ENCODE results near the gene FXYD1. TPM values are rescaled to one million over a fixed set of nuclear protein-coding genes. Genes with fewer than 3 reads are reported as not detected.

FXYD1 gene
- total and polyA plus RNA-seq, 2 of the 8 experiments (the other 6 are each of a cell fraction or from before 2014, with no cell fraction given): 1.6 to 8.1 TPM

GRCh38 chr19:35168196-35168595 is 29.6 kb downstream of the FXYD1 start:
- Histone ChIP-seq H4K8ac (ENCODE audit: extremely low read depth, insufficient read depth, low read length) (no peak overlapping the region), H2BK5ac (ENCODE audit: low read depth, low read length) (no peak overlapping the region), H4K20me1 (replicated peaks in 1 of 2; ENCODE audit: control insufficient read depth in 1 of 2, insufficient read depth in 2 of 2, low read length in 2 of 2) (no peaks in the 10 kb centered on the region), H2BK15ac (ENCODE audit: low read length) (no peak overlapping the region), H3K56ac (replicated peaks; ENCODE audit: insufficient read length, low read depth, low read length) (no peak overlapping the region), H3K23ac (ENCODE audit: insufficient read length) (no peak overlapping the region), H3K14ac (ENCODE audit: insufficient read length) (no peak overlapping the region), H3K27me3 (replicated peaks in 1 of 4; ENCODE audit: control insufficient read depth in 3 of 4, extremely low read depth in 1 of 4, insufficient read depth in 3 of 4, low read length in 3 of 4) (no peaks in the 10 kb centered on the region), H2AK5ac (ENCODE audit: low read depth, low read length) (no peak overlapping the region), H3K27ac (ENCODE audit: low read depth, low read length) (no peak overlapping the region), H3K23me2 (ENCODE audit: low read depth, low read length) (no peaks in the 10 kb centered on the region), H3K9me3 (ENCODE audit: insufficient read depth in 2 of 2, low read depth in 1 of 2, low read length in 1 of 2) (0 out of 4 replicates have a peak, but pooled peaks cover 0 to 2% of the 10 kb centered on the region in 2 experiments), H2BK12ac (ENCODE audit: low read depth, low read length) (no peak overlapping the region), H4K5ac (ENCODE audit: insufficient read length, low read depth, low read length) (no peak overlapping the region), H3K9ac (replicated peaks in 1 of 4; ENCODE audit: extremely low read depth in 1 of 4, low read depth in 3 of 4, low read length in 3 of 4) (no peak overlapping the region), H2BK20ac (ENCODE audit: low read length) (no peak overlapping the region), H3K79me2 (ENCODE audit: control insufficient read depth in 1 of 2, insufficient read depth in 2 of 2, low read length in 2 of 2) (no peaks in the 10 kb centered on the region), H3K4me1 (replicated peaks in 1 of 4; ENCODE audit: control insufficient read depth in 3 of 4, insufficient read depth in 4 of 4, low read length in 3 of 4) (no peaks in the 10 kb centered on the region), H2BK120ac (replicated peaks; ENCODE audit: low read depth, low read length) (no peak overlapping the region), H3K18ac (ENCODE audit: extremely low read depth, low read length) (no peak overlapping the region), H3K79me1 (ENCODE audit: low read depth, low read length) (no peaks in the 10 kb centered on the region; the same call in 1 of the 2 replicates), H3K4me3 (ENCODE audit: extremely low read depth in 1 of 4, insufficient read depth in 2 of 4, low read depth in 3 of 4, low read length in 4 of 4) (no peak overlapping the region), H3K4me2 (ENCODE audit: insufficient read depth in 1 of 2, low read depth in 2 of 2, low read length in 2 of 2) (no peak overlapping the region), H3K36me3 (ENCODE audit: control insufficient read depth in 2 of 4, insufficient read depth in 4 of 4, low read length in 3 of 4) (peaks cover 5 to 37% (median 28%) of the 10 kb centered on the region in 4 experiments; a peak in 7 of 8 replicates), H3K4ac (replicated peaks; ENCODE audit: insufficient read length, low read depth, low read length) (no peak overlapping the region), H2AFZ (ENCODE audit: low read length) (no peak overlapping the region), H4K91ac (replicated peaks; ENCODE audit: insufficient read length, low read length) (no peak overlapping the region)
- TF ChIP-seq ASH2L (IDR thresholded peaks at IDR 0.05; ENCODE audit: low read length): no peak
- no peak for TF ChIP-seq SIN3A (conservative IDR thresholded peaks at IDR 0.05 in 1 of 2, IDR thresholded peaks at IDR 0.05 in 1 of 2; ENCODE audit: low read depth in 1 of 2, low read length in 2 of 2)
- WGBS, 2 experiments (ENCODE audit: extremely low coverage in 1 of 2, insufficient coverage in 1 of 2, insufficient read length in 1 of 2, insufficient replicate concordance in 2 of 2, low coverage in 1 of 2, low lambda C conversion rate in 2 of 2, missing lambda C conversion rate in 1 of 2): 85% methylated on average over 3 of the region's 3 CpGs; no CpG with 5 or more reads in 1 of the 2 experiments
- no peak for DNase-seq (ENCODE audit: low read depth in 1 of 2, low spot score in 2 of 2)
- POLR2A ChIA-PET (ENCODE audit: partially characterized antibody): interaction anchor here (0.6 to 1.9 kb wide), 7 partner anchors 9 to 96 kb away, joined by 3 to 8 read pairs (median 4); no protein-coding TSS in a partner anchor
- FAIRE-seq: no peak
- CTCF ChIA-PET (ENCODE audit: partially characterized antibody): interaction anchor here (0.6 to 3.2 kb wide), 5 partner anchors 11 to 31 kb away, joined by 3 to 16 read pairs (median 4); no protein-coding TSS in a partner anchor

Measured in H1 (cell line).